ENCODE results near the gene CPNE9. TPM values are rescaled to one million over a fixed set of nuclear protein-coding genes. Genes with fewer than 3 reads are reported as not detected.

CPNE9 gene
- total and polyA plus RNA-seq, 7 donors, result 0.05 TPM; not detected in 6

DNA sequence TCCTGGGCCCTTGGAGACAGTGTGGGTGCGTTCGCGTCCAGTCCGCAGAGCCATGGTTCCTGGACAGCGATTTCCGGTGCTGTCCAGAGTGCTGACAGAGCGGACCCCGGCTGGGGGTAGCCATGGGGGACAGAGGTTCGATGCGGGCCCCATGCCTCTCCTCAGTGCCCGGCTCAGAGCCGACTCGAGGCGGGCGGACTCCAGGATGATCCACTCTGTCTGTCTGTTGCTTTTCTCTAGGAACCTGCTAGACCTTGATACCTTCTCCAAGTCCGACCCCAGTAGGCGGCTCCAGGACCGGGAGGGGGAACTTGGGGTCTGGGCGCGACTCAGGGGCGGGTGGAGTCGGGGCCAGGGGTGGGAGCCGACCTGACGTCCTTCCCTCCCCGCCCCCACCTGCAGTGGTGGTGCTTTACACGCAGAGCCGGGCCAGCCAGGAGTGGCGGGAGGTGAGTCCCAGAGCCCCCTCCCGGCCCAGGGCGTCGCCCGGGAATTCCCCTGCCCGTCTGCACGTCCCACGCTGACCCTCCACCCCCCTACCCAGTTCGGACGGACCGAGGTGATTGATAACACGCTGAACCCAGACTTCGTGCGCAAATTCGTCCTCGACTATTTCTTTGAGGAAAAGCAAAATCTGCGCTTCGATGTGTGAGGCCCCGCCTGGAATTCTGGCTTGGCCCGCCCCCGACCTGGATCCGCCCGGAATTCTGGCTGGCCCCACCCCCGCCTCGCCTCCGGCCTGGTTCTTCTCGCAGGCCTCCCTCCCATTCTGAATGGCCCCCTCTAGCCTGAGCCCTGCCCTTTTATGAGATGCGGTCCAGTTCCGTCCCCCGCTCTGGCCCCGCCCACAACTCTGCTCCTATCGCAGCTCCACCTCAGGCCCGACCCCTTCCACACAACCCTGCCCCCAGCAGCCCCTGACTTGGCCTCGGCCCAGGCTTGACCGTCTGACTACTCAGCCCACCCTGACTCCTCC lies 1.0 kb downstream of the CPNE9 start:
- no peak overlapping the region for H3K27ac ChIP-seq
- H3K9me3 ChIP-seq, result no peaks in the 10 kb centered on the region
- peaks cover 0 to 11% (median 9%) of the 10 kb centered on the region in 3 donors for H3K27me3 ChIP-seq (ENCODE audit: insufficient read depth in 3 of 3, low read length in 2 of 3)
- TF ChIP-seq, protein P1, sequence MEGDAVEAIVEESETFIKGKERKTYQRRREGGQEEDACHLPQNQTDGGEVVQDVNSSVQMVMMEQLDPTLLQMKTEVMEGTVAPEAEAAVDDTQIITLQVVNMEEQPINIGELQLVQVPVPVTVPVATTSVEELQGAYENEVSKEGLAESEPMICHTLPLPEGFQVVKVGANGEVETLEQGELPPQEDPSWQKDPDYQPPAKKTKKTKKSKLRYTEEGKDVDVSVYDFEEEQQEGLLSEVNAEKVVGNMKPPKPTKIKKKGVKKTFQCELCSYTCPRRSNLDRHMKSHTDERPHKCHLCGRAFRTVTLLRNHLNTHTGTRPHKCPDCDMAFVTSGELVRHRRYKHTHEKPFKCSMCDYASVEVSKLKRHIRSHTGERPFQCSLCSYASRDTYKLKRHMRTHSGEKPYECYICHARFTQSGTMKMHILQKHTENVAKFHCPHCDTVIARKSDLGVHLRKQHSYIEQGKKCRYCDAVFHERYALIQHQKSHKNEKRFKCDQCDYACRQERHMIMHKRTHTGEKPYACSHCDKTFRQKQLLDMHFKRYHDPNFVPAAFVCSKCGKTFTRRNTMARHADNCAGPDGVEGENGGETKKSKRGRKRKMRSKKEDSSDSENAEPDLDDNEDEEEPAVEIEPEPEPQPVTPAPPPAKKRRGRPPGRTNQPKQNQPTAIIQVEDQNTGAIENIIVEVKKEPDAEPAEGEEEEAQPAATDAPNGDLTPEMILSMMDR (IDR thresholded peaks at IDR 0.05), result no peak
- intact Hi-C loops (cut with DNase I), result loop anchor here in 1 of 2 donors (10.0 kb wide), 1 partner anchor 530 kb away; no protein-coding TSS in a partner anchor
- WGBS, 3 donors, result 1 to 2% (median 2%) methylated on average over 45 to 62 of the region's 62 CpGs
- peak overlapping the region; percentile 48 for H3K4me3 ChIP-seq
- DNase-seq (peak; percentile 31 to 63), ATAC-seq (peak; percentile 28 to 60 (median 50))
- H3K36me3 ChIP-seq (ENCODE audit: insufficient read depth in 1 of 2, low read depth in 1 of 2), result peaks cover 0 to 32% of the 10 kb centered on the region in 2 donors
- H3K4me1 ChIP-seq, result peaks cover 12% of the 10 kb centered on the region

DNA sequence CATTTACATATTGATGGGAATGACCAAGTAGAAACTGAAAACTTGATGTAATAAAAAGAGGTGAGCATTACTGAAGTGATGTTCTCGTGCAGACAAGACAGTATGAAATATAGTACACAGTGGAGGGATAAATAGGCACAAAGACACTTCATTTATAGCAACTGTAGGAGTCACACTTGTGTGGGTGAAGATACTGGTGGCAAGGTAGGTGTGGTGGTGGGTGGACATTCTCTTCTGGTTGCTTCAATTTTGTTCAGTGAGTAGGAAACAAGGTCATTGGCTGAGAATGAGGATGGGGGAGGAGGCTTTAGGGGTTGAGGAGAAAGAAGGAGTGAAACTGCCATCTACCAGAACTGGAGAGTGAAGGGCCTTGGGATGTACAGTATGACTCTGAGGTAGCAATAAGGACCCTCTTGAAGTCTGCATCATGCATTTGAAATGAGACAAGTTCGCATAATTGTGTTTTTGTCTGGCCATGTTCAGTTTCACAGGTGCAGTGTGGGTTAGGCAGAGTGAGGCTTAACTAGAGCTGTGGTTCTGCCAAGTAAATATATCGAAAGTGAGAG lies 6.6 kb downstream of the CPNE9 start:
- Histone ChIP-seq H3K27me3 (ENCODE audit: insufficient read depth in 3 of 3, low read length in 2 of 3) (no peaks in the 10 kb centered on the region), H3K4me3 (no peak overlapping the region), H3K4me1 (no peaks in the 10 kb centered on the region), H3K27ac (no peak overlapping the region), H3K9me3 (no peaks in the 10 kb centered on the region), H3K36me3 (ENCODE audit: insufficient read depth in 1 of 2, low read depth in 1 of 2) (no peaks in the 10 kb centered on the region)
- intact Hi-C loops (cut with DNase I), result no loop called here
- TF ChIP-seq, protein P1 (IDR thresholded peaks at IDR 0.05), result no peak
- 78 to 87% (median 79%) methylated on average over 3 of the region's 3 CpGs for WGBS, 3 donors
- DNase-seq (no peak), ATAC-seq (no peak)

DNA sequence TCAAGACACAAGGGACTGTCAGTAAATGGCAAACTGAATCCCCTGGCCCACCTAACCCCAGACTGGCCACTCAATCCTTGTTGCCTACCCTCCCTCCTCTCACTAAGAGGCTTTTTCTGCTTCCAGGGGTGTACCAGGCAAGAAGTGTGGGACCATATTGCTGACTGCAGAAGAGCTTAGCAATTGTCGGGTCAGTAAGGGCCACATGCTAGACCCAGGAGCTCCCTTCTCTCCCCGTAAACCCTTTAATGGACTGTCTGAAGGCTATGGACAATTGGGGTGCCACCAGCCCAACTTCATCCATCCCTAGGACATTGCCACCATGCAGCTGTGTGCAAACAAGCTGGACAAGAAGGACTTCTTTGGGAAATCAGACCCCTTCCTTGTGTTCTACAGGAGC lies 8.8 kb downstream of the CPNE9 start:
- Histone ChIP-seq H3K27ac (no peak overlapping the region), H3K4me3 (no peak overlapping the region), H3K36me3 (ENCODE audit: insufficient read depth in 1 of 2, low read depth in 1 of 2) (no peaks in the 10 kb centered on the region), H3K27me3 (ENCODE audit: insufficient read depth in 3 of 3, low read length in 2 of 3) (no peaks in the 10 kb centered on the region), H3K9me3 (no peaks in the 10 kb centered on the region), H3K4me1 (no peaks in the 10 kb centered on the region)
- DNase-seq (no peak), ATAC-seq (no peak)
- TF ChIP-seq, protein P1 (IDR thresholded peaks at IDR 0.05), result no peak
- intact Hi-C loops (cut with DNase I), result no loop called here
- 65 to 90% (median 85%) methylated on average over 2 of the region's 2 CpGs for WGBS, 3 donors

DNA sequence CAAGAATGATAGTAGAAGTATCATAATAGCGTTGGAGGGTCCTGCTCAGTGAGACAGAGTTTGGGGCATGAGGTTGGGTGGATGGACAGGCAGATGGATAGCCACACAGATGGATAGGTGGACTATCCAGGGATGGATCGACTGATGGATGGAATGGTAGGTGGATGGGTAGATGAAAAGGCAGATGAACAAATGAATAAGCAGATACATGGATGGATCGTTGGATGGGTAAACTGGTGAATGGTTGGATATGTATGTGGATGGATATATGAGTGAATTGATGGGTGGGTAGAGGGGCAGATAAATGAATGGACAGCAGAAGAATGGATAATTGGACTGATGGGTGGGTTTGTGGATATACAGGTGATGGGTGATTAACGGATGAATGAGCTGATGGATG lies 9.5 kb downstream of the CPNE9 start:
- H3K4me1 ChIP-seq, result no peaks in the 10 kb centered on the region
- intact Hi-C loops (cut with DNase I), result no loop called here
- TF ChIP-seq, protein P1 (IDR thresholded peaks at IDR 0.05), result no peak
- H3K36me3 ChIP-seq (ENCODE audit: insufficient read depth in 1 of 2, low read depth in 1 of 2), result no peaks in the 10 kb centered on the region
- H3K27me3 ChIP-seq (ENCODE audit: insufficient read depth in 3 of 3, low read length in 2 of 3), result no peaks in the 10 kb centered on the region
- no peak overlapping the region for H3K4me3 ChIP-seq
- H3K27ac ChIP-seq, result no peak overlapping the region
- WGBS, 3 donors, result 84 to 88% (median 87%) methylated on average over 4 of the region's 4 CpGs
- ATAC-seq (no peak), DNase-seq (no peak)
- no peaks in the 10 kb centered on the region for H3K9me3 ChIP-seq

Data from psoas muscle (tissue), 8 donors.